Immature natural killer cell (primary cell): ENCODE results near the gene HIPK4. TPM values are rescaled to one million over a fixed set of nuclear protein-coding genes. Genes with fewer than 3 reads are reported as not detected.
A peak's percentile ranks its signal among the peaks of the same experiment; 100 is the strongest.
"Not testable (repeated sequence)": the region's sequence is repeated elsewhere in the genome, so short reads cannot be mapped to it uniquely, and the experiment has no call there.

Experiments used
- DNase-seq, 3 donors: peaks; one replicate each; pipeline ENCODE4 v3.0.0; 2022; ENCODE audit warnings: mixed read lengths in 1 of 3
- H3K27ac Mint-ChIP-seq, 6 donors: one replicate each; pipeline ENCODE4 v1.8.0; 2020; ENCODE audit warnings: mixed read lengths in 6 of 6, mild to moderate bottlenecking in 5 of 6, inconsistent platforms in 4 of 6, moderate library complexity in 3 of 6
- H3K27me3 Mint-ChIP-seq, 3 donors: one replicate each; pipeline ENCODE4 v1.8.0; 2020 to 2021; ENCODE audit warnings: low read depth in 3 of 3, mild to moderate bottlenecking in 3 of 3, mixed read lengths in 3 of 3, moderate library complexity in 3 of 3, inconsistent platforms in 1 of 3
- H3K36me3 Mint-ChIP-seq, 3 donors: one replicate each; pipeline ENCODE4 v1.8.0; 2020; ENCODE audit warnings: mixed read lengths in 3 of 3, inconsistent platforms in 2 of 3, mild to moderate bottlenecking in 2 of 3
- H3K4me1 Mint-ChIP-seq, 2 donors: one replicate each; pipeline ENCODE4 v1.8.0; 2020; ENCODE audit warnings: inconsistent platforms in 2 of 2, mild to moderate bottlenecking in 2 of 2, mixed read lengths in 2 of 2, moderate library complexity in 1 of 2
- H3K4me3 Mint-ChIP-seq, 5 donors: one replicate each; pipeline ENCODE4 v1.8.0; 2020; ENCODE audit warnings: mild to moderate bottlenecking in 5 of 5, mixed read lengths in 5 of 5, inconsistent platforms in 3 of 5, moderate library complexity in 3 of 5
- H3K9me3 Mint-ChIP-seq, 6 donors: one replicate each; pipeline ENCODE4 v1.8.0; 2020; ENCODE audit warnings: mild to moderate bottlenecking in 6 of 6, mixed read lengths in 6 of 6, inconsistent platforms in 4 of 6, moderate library complexity in 3 of 6
- polyA plus RNA-seq, 3 donors: library from polyadenylated mRNA; unstranded; fragments of 300-500 nt; fragmentation: Illumina TruSeq; gene quantifications; one replicate each; pipeline ENCODE4 v1.2.3, GENCODE V29; 2021

Gene HIPK4
- polyA plus RNA-seq, 3 donors from 2014 or later, result 0.15 TPM; not detected in 2

GRCh38 chr19:40412866-40413265, 22.9 kb upstream of the HIPK4 start:
- Mint-ChIP-seq H3K36me3 (no peaks in the 10 kb centered on the region), H3K27me3 (peaks cover 0 to 6% (median 2%) of the 10 kb centered on the region in 3 donors), H3K27ac (peak overlapping the region in 2 of 6 donors; percentile 84 to 94), H3K4me3 (peak overlapping the region in 3 of 5 donors; percentile 14 to 90 (median 87)), H3K9me3 (no peaks in the 10 kb centered on the region), H3K4me1 (peaks cover 38 to 53% of the 10 kb centered on the region in 2 donors)
- DNase-seq, result no peak

GRCh38 chr19:40411958-40412499, 22.0 kb upstream of the HIPK4 start:
- peak overlapping the region in 2 of 5 donors; percentile 51 to 90 for H3K4me3 Mint-ChIP-seq
- peaks cover 0 to 4% (median 2%) of the 10 kb centered on the region in 3 donors for H3K27me3 Mint-ChIP-seq
- no peak for DNase-seq
- H3K27ac Mint-ChIP-seq, result peak overlapping the region in 2 of 6 donors; percentile 72 to 85
- H3K4me1 Mint-ChIP-seq, result peaks cover 34 to 50% of the 10 kb centered on the region in 2 donors
- H3K36me3 Mint-ChIP-seq, result no peaks in the 10 kb centered on the region
- H3K9me3 Mint-ChIP-seq, result no peaks in the 10 kb centered on the region

GRCh38 chr19:40411125-40411842, 21.3 kb upstream of the HIPK4 start:
- H3K27me3 Mint-ChIP-seq, result peaks cover 0 to 3% (median 2%) of the 10 kb centered on the region in 3 donors
- H3K27ac Mint-ChIP-seq, result peak overlapping the region in 3 of 6 donors; percentile 64 to 89 (median 85)
- H3K36me3 Mint-ChIP-seq, result no peaks in the 10 kb centered on the region
- peak overlapping the region in 2 of 5 donors; percentile 77 to 90 for H3K4me3 Mint-ChIP-seq
- DNase-seq, result no peak
- no peaks in the 10 kb centered on the region for H3K9me3 Mint-ChIP-seq
- H3K4me1 Mint-ChIP-seq, result peaks cover 30 to 46% of the 10 kb centered on the region in 2 donors

GRCh38 chr19:40410030-40410389, 20.0 kb upstream of the HIPK4 start:
- peaks cover 0 to 2% (median 1%) of the 10 kb centered on the region in 3 donors for H3K27me3 Mint-ChIP-seq
- peaks cover 23 to 37% of the 10 kb centered on the region in 2 donors for H3K4me1 Mint-ChIP-seq
- H3K4me3 Mint-ChIP-seq, result no peak overlapping the region
- no peak overlapping the region for H3K27ac Mint-ChIP-seq
- DNase-seq, result no peak
- no peaks in the 10 kb centered on the region for H3K36me3 Mint-ChIP-seq
- H3K9me3 Mint-ChIP-seq, result no peaks in the 10 kb centered on the region

GRCh38 chr19:40408598-40408925, 18.6 kb upstream of the HIPK4 start:
- H3K9me3 Mint-ChIP-seq, H3K27me3 Mint-ChIP-seq, H3K36me3 Mint-ChIP-seq, DNase-seq: not testable (repeated sequence)
- peak overlapping the region in 3 of 5 donors; percentile 71 to 85 (median 84) for H3K4me3 Mint-ChIP-seq
- peaks cover 24 to 35% of the 10 kb centered on the region in 2 donors for H3K4me1 Mint-ChIP-seq
- H3K27ac Mint-ChIP-seq, result peak overlapping the region in 1 of 6 donors; percentile 84

GRCh38 chr19:40407714-40408597, 18.0 kb upstream of the HIPK4 start:
- Mint-ChIP-seq H3K9me3 (no peaks in the 10 kb centered on the region), H3K4me1 (peaks cover 24 to 35% of the 10 kb centered on the region in 2 donors), H3K27me3 (peaks cover 0 to 2% (median 1%) of the 10 kb centered on the region in 3 donors), H3K4me3 (peak overlapping the region in 4 of 5 donors; percentile 23 to 85 (median 78)), H3K27ac (peak overlapping the region in 5 of 6 donors; percentile 36 to 84 (median 83)), H3K36me3 (no peaks in the 10 kb centered on the region)
- no peak for DNase-seq

- peak; percentile 80 to 83 (median 83) for DNase-seq
- Mint-ChIP-seq H3K9me3 (no peaks in the 10 kb centered on the region), H3K27ac (peak overlapping the region; percentile 81 to 95 (median 91)), H3K27me3 (peaks cover 1 to 2% (median 2%) of the 10 kb centered on the region in 3 donors), H3K4me3 (peak overlapping the region; percentile 89 to 99 (median 92)), H3K36me3 (peaks cover 0 to 13% (median 4%) of the 10 kb centered on the region in 3 donors), H3K4me1 (peaks cover 35 to 36% of the 10 kb centered on the region in 2 donors)
These were observed 13.4 kb upstream of the HIPK4 start for GRCh38 chr19:40403262-40403984.

GRCh38 chr19:40400559-40400958, 10.6 kb upstream of the HIPK4 start:
- H3K36me3 Mint-ChIP-seq, result peaks cover 0 to 13% (median 4%) of the 10 kb centered on the region in 3 donors
- no peak overlapping the region for H3K4me3 Mint-ChIP-seq
- DNase-seq, result no peak
- H3K9me3 Mint-ChIP-seq, result no peaks in the 10 kb centered on the region
- H3K27ac Mint-ChIP-seq, result no peak overlapping the region
- peaks cover 1 to 2% (median 2%) of the 10 kb centered on the region in 3 donors for H3K27me3 Mint-ChIP-seq
- peaks cover 23 to 28% of the 10 kb centered on the region in 2 donors for H3K4me1 Mint-ChIP-seq

- Mint-ChIP-seq H3K27me3 (peaks cover 1 to 2% (median 2%) of the 10 kb centered on the region in 3 donors), H3K4me1 (peaks cover 15 to 18% of the 10 kb centered on the region in 2 donors), H3K9me3 (no peaks in the 10 kb centered on the region), H3K36me3 (peaks cover 0 to 13% (median 4%) of the 10 kb centered on the region in 3 donors), H3K27ac (no peak overlapping the region), H3K4me3 (peak overlapping the region in 1 of 5 donors; percentile 56)
- peak in 1 of 3 donors; percentile 47 for DNase-seq
These were observed 8.6 kb upstream of the HIPK4 start for GRCh38 chr19:40398417-40399131.

- H3K9me3 Mint-ChIP-seq, result no peaks in the 10 kb centered on the region
- H3K27ac Mint-ChIP-seq, result no peak overlapping the region
- H3K36me3 Mint-ChIP-seq, result peaks cover 0 to 13% (median 4%) of the 10 kb centered on the region in 3 donors
- peaks cover 2% of the 10 kb centered on the region in 3 donors for H3K27me3 Mint-ChIP-seq
- DNase-seq, result no peak
- H3K4me1 Mint-ChIP-seq, result peaks cover 9 to 10% of the 10 kb centered on the region in 2 donors
- no peak overlapping the region for H3K4me3 Mint-ChIP-seq
These were observed 7.6 kb upstream of the HIPK4 start for GRCh38 chr19:40397568-40397906.

- peaks cover 0 to 13% (median 4%) of the 10 kb centered on the region in 3 donors for H3K36me3 Mint-ChIP-seq
- no peak overlapping the region for H3K4me3 Mint-ChIP-seq
- H3K4me1 Mint-ChIP-seq, result peaks cover 9 to 10% of the 10 kb centered on the region in 2 donors
- H3K27ac Mint-ChIP-seq, result no peak overlapping the region
- DNase-seq, result no peak
- H3K27me3 Mint-ChIP-seq, result peaks cover 2% of the 10 kb centered on the region in 3 donors
- no peaks in the 10 kb centered on the region for H3K9me3 Mint-ChIP-seq
These were observed 7.0 kb upstream of the HIPK4 start for GRCh38 chr19:40396886-40397567.

DNA sequence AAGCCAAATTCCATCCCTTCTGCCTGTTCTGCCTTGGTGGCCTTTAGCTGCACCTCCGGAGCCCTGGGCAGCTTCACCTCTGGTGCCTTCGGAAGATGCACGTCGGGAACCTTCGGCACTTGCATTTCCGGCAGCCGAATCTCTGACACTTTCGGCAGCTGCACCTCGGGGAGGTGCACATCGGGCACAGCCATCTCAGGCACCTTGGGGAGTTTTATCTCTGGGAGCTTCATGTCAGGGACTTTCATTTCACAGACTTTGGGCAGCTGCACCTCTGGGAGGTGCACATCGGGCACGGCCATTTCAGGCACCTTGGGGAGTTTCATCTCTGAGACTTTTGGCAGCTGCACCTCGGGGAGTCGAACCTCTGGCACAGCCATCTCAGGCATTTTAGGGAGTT, 6.0 kb upstream of the HIPK4 start:
- Mint-ChIP-seq H3K9me3 (no peaks in the 10 kb centered on the region), H3K27me3 (peaks cover 2% of the 10 kb centered on the region in 3 donors), H3K36me3 (peaks cover 0 to 9% (median 4%) of the 10 kb centered on the region in 3 donors), H3K4me1 (peaks cover 9 to 10% of the 10 kb centered on the region in 2 donors), H3K4me3 (no peak overlapping the region), H3K27ac (no peak overlapping the region)
- no peak for DNase-seq
